Measurements from ENCODE around the gene ZFP90.

ZFP90 gene

DNA sequence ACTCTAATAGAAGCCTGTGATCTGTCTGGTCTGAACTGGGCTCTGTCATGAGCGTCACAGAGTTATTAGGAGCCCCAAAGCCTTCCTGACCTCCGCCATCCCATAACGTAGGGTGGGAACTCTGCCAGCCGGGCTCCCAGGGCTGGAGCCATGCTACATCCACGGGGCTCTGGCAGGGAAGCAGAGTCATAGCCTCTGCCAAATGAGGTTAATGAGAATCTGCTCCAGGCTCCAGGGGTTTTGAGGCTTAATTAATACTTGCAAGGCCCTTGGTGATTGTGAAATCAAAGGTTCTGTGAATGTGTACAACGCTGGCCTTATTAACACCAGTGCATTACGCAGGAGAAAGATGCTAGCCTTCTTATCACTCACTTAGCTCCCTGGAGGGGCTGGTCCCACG, 42.4 kb upstream of the ZFP90 start:
- no peaks in the 10 kb centered on the region for H3K79me1 ChIP-seq (ENCODE audit: low read length)
- H3K79me2 ChIP-seq (ENCODE audit: control insufficient read depth, insufficient read depth, low read length, poor library complexity), result no peaks in the 10 kb centered on the region
- no peak overlapping the region for H4K8ac ChIP-seq (ENCODE audit: low read depth, low read length)
- no peak overlapping the region for H2BK5ac ChIP-seq (ENCODE audit: low read depth, low read length, poor library complexity)
- no peak overlapping the region for H2BK120ac ChIP-seq (ENCODE audit: insufficient read depth, low read length, poor library complexity)
- H3K23ac ChIP-seq (ENCODE audit: low read length), result no peak overlapping the region
- H3K4me3 ChIP-seq (ENCODE audit: low read depth, low read length), result no peak overlapping the region
- no peak overlapping the region for H3K27ac ChIP-seq (ENCODE audit: low read depth, low read length)
- no peak overlapping the region for H2AK5ac ChIP-seq (ENCODE audit: low read length)
- no peak overlapping the region for H4K91ac ChIP-seq (ENCODE audit: low read depth, low read length)
- peaks cover 2% of the 10 kb centered on the region for H3K9me3 ChIP-seq (ENCODE audit: insufficient read depth, low read depth, low read length)
- no CpG with 5 or more reads among the region's 8 CpGs for WGBS (ENCODE audit: extremely low coverage, insufficient coverage, insufficient read length)
- H3K18ac ChIP-seq (ENCODE audit: low read length), result no peak overlapping the region
- H3K14ac ChIP-seq (ENCODE audit: low read length), result no peak overlapping the region
- H3K4ac ChIP-seq (ENCODE audit: low read depth, low read length), result no peak overlapping the region
- no peak overlapping the region for H2BK12ac ChIP-seq (ENCODE audit: low read length)
- no peak overlapping the region for H4K12ac ChIP-seq (ENCODE audit: low read depth, low read length)
- DNase-seq, result no peak
- H3K9ac ChIP-seq (ENCODE audit: low read length), result no peak overlapping the region
- H3K36me3 ChIP-seq (ENCODE audit: control insufficient read depth in 1 of 2, insufficient read depth in 2 of 2, low read length in 2 of 2), result no peaks in the 10 kb centered on the region
- peaks cover 1% of the 10 kb centered on the region in 2 experiments for H3K4me1 ChIP-seq (ENCODE audit: control insufficient read depth in 1 of 2, insufficient read depth in 2 of 2, low read length in 2 of 2)
- no peaks in the 10 kb centered on the region for H3K27me3 ChIP-seq (ENCODE audit: insufficient read depth, low read length)
- no peak overlapping the region for H3K4me2 ChIP-seq (ENCODE audit: low read length)
- no peak overlapping the region for H2AFZ ChIP-seq (ENCODE audit: insufficient read depth, low read length, poor library complexity)

DNA sequence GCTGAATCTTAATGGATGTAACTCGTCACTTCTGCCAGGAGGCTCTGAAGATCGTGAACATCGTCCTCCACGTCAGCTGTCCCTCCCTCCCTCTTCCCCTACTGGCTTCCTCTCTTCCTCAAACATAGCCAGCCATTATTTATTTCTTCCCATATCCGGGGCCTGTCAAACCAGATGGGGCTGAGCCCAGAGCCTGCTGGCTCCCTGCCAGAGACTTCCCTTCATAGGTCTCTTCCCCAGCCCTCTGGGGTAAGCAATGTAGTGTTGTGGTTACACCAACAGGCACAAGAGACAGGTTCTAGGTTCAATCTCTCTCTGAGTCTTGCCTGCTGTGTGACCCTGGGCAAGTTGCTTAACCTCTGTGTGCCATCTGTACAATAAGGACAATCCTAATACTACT, 40.1 kb upstream of the ZFP90 start:
- Histone ChIP-seq H2BK5ac (ENCODE audit: low read depth, low read length, poor library complexity) (no peak overlapping the region), H2BK120ac (ENCODE audit: insufficient read depth, low read length, poor library complexity) (no peak overlapping the region), H4K91ac (ENCODE audit: low read depth, low read length) (no peak overlapping the region), H3K9me3 (ENCODE audit: insufficient read depth, low read depth, low read length) (no peaks in the 10 kb centered on the region), H3K18ac (ENCODE audit: low read length) (no peak overlapping the region), H3K36me3 (ENCODE audit: control insufficient read depth in 1 of 2, insufficient read depth in 2 of 2, low read length in 2 of 2) (no peaks in the 10 kb centered on the region), H3K79me1 (ENCODE audit: low read length) (no peaks in the 10 kb centered on the region), H3K14ac (ENCODE audit: low read length) (no peak overlapping the region), H2BK12ac (ENCODE audit: low read length) (no peak overlapping the region), H3K4me2 (ENCODE audit: low read length) (no peak overlapping the region), H3K4ac (ENCODE audit: low read depth, low read length) (no peak overlapping the region), H3K27me3 (ENCODE audit: insufficient read depth, low read length) (no peaks in the 10 kb centered on the region), H3K9ac (ENCODE audit: low read length) (no peak overlapping the region), H2AFZ (ENCODE audit: insufficient read depth, low read length, poor library complexity) (no peak overlapping the region), H2AK5ac (ENCODE audit: low read length) (no peak overlapping the region), H3K27ac (ENCODE audit: low read depth, low read length) (no peak overlapping the region), H4K12ac (ENCODE audit: low read depth, low read length) (no peak overlapping the region), H3K79me2 (ENCODE audit: control insufficient read depth, insufficient read depth, low read length, poor library complexity) (no peaks in the 10 kb centered on the region), H3K4me3 (ENCODE audit: low read depth, low read length) (no peak overlapping the region), H3K23ac (ENCODE audit: low read length) (no peak overlapping the region), H4K8ac (ENCODE audit: low read depth, low read length) (no peak overlapping the region), H3K4me1 (ENCODE audit: control insufficient read depth in 1 of 2, insufficient read depth in 2 of 2, low read length in 2 of 2) (no peaks in the 10 kb centered on the region)
- no CpG with 5 or more reads among the region's 5 CpGs for WGBS (ENCODE audit: extremely low coverage, insufficient coverage, insufficient read length)
- DNase-seq, result no peak

DNA sequence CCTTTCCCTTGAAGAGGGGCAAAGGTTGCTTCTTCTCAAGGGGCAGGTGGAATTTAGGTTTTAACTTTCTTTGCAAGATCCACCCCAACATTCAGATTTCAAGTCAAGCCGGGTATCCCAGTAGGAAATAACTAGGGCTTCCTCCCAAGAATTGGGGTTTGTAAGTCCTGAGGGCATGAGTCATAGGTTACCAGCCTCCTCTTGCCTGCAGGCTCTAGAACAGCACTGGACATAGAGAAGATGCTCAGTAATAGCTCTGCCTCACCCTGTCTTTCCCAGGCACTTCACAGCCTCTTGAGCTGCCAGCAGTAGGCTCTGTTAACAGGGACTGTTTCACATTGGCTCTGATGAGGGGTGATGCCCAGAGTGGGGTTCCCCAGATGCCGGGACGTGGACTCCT, 35.8 kb upstream of the ZFP90 start:
- no CpG with 5 or more reads among the region's 3 CpGs for WGBS (ENCODE audit: extremely low coverage, insufficient coverage, insufficient read length)
- H3K9me3 ChIP-seq (ENCODE audit: insufficient read depth, low read depth, low read length), result no peaks in the 10 kb centered on the region

DNA sequence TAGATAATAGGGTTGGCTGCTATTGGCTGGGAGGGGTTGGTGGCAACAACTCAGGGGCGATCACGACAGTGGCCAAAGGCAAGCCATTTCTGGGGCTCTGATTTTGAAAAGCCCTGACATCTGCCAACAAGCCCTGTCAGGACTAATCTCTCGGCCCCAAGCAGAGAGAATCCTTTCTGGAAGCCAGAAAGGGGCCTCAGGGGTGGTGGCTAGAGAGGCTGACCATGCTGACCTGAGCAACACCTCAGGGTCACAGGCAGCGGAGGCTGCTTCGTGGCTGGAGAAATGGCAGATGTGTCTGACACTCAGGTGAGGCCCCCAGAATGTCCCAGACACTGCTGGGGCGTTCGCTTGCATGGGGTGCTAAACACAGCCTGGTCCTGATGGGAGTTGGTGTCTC, 35.0 kb upstream of the ZFP90 start:
- no peaks in the 10 kb centered on the region for H3K4me1 ChIP-seq (ENCODE audit: control insufficient read depth in 1 of 2, insufficient read depth in 2 of 2, low read length in 2 of 2)
- no peak overlapping the region for H3K4me3 ChIP-seq (ENCODE audit: low read depth, low read length)
- H4K12ac ChIP-seq (ENCODE audit: low read depth, low read length), result no peak overlapping the region
- no peak overlapping the region for H3K4ac ChIP-seq (ENCODE audit: low read depth, low read length)
- no peak overlapping the region for H2AFZ ChIP-seq (ENCODE audit: insufficient read depth, low read length, poor library complexity)
- no peak overlapping the region for H3K14ac ChIP-seq (ENCODE audit: low read length)
- H3K23ac ChIP-seq (ENCODE audit: low read length), result no peak overlapping the region
- no peak overlapping the region for H3K18ac ChIP-seq (ENCODE audit: low read length)
- no peak overlapping the region for H4K8ac ChIP-seq (ENCODE audit: low read depth, low read length)
- H3K4me2 ChIP-seq (ENCODE audit: low read length), result no peak overlapping the region
- no peaks in the 10 kb centered on the region for H3K9me3 ChIP-seq (ENCODE audit: insufficient read depth, low read depth, low read length)
- H3K79me2 ChIP-seq (ENCODE audit: control insufficient read depth, insufficient read depth, low read length, poor library complexity), result no peaks in the 10 kb centered on the region
- no peak overlapping the region for H3K27ac ChIP-seq (ENCODE audit: low read depth, low read length)
- H3K27me3 ChIP-seq (ENCODE audit: insufficient read depth, low read length), result no peaks in the 10 kb centered on the region
- H2BK12ac ChIP-seq (ENCODE audit: low read length), result no peak overlapping the region
- DNase-seq, result no peak
- no peak overlapping the region for H2AK5ac ChIP-seq (ENCODE audit: low read length)
- no peak overlapping the region for H4K91ac ChIP-seq (ENCODE audit: low read depth, low read length)
- H2BK5ac ChIP-seq (ENCODE audit: low read depth, low read length, poor library complexity), result no peak overlapping the region
- WGBS (ENCODE audit: extremely low coverage, insufficient coverage, insufficient read length), result no CpG with 5 or more reads among the region's 7 CpGs
- H3K9ac ChIP-seq (ENCODE audit: low read length), result no peak overlapping the region
- no peaks in the 10 kb centered on the region for H3K36me3 ChIP-seq (ENCODE audit: control insufficient read depth in 1 of 2, insufficient read depth in 2 of 2, low read length in 2 of 2)
- no peaks in the 10 kb centered on the region for H3K79me1 ChIP-seq (ENCODE audit: low read length)
- H2BK120ac ChIP-seq (ENCODE audit: insufficient read depth, low read length, poor library complexity), result no peak overlapping the region

More for the DNA sequence above, 35.8 kb upstream of the ZFP90 start:
- no peak overlapping the region for H2BK12ac ChIP-seq (ENCODE audit: low read length)
- no peaks in the 10 kb centered on the region for H3K79me1 ChIP-seq (ENCODE audit: low read length)
- no peak overlapping the region for H2BK120ac ChIP-seq (ENCODE audit: insufficient read depth, low read length, poor library complexity)
- no peaks in the 10 kb centered on the region for H3K79me2 ChIP-seq (ENCODE audit: control insufficient read depth, insufficient read depth, low read length, poor library complexity)
- H3K4me3 ChIP-seq (ENCODE audit: low read depth, low read length), result no peak overlapping the region
- H3K23ac ChIP-seq (ENCODE audit: low read length), result no peak overlapping the region
- no peak overlapping the region for H3K18ac ChIP-seq (ENCODE audit: low read length)
- H3K27ac ChIP-seq (ENCODE audit: low read depth, low read length), result no peak overlapping the region
- H2BK5ac ChIP-seq (ENCODE audit: low read depth, low read length, poor library complexity), result no peak overlapping the region
- no peak overlapping the region for H3K4ac ChIP-seq (ENCODE audit: low read depth, low read length)
- no peaks in the 10 kb centered on the region for H3K36me3 ChIP-seq (ENCODE audit: control insufficient read depth in 1 of 2, insufficient read depth in 2 of 2, low read length in 2 of 2)
- H3K9ac ChIP-seq (ENCODE audit: low read length), result no peak overlapping the region
- no peak overlapping the region for H3K4me2 ChIP-seq (ENCODE audit: low read length)
- H4K8ac ChIP-seq (ENCODE audit: low read depth, low read length), result no peak overlapping the region
- no peak overlapping the region for H4K12ac ChIP-seq (ENCODE audit: low read depth, low read length)
- no peak overlapping the region for H2AK5ac ChIP-seq (ENCODE audit: low read length)
- no peaks in the 10 kb centered on the region for H3K4me1 ChIP-seq (ENCODE audit: control insufficient read depth in 1 of 2, insufficient read depth in 2 of 2, low read length in 2 of 2)
- no peak overlapping the region for H3K14ac ChIP-seq (ENCODE audit: low read length)
- no peak overlapping the region for H2AFZ ChIP-seq (ENCODE audit: insufficient read depth, low read length, poor library complexity)
- H3K27me3 ChIP-seq (ENCODE audit: insufficient read depth, low read length), result no peaks in the 10 kb centered on the region
- no peak for DNase-seq
- H4K91ac ChIP-seq (ENCODE audit: low read depth, low read length), result no peak overlapping the region
